Rectal smooth muscle tissue (tissue), 1 donor: Measurements from ENCODE around the gene PITPNB.
A peak's percentile ranks its signal among the peaks of the same experiment; 100 is the strongest.

Experiments used
- H3K27ac ChIP-seq: one replicate; pipeline ENCODE4 v1.7.0; 2013; ENCODE audit warnings: low read depth, low read length, inconsistent platforms
- H3K27me3 ChIP-seq: one replicate; pipeline ENCODE4 v1.7.0; 2013; ENCODE audit warnings: low read length; ENCODE audit not compliant: control insufficient read depth, insufficient read depth
- H3K36me3 ChIP-seq: one replicate; pipeline ENCODE4 v1.7.0; 2013; ENCODE audit warnings: low read length; ENCODE audit not compliant: control insufficient read depth, insufficient read depth
- H3K4me1 ChIP-seq: one replicate; pipeline ENCODE4 v1.7.0; 2013; ENCODE audit warnings: low read length; ENCODE audit not compliant: control insufficient read depth, insufficient read depth
- H3K4me3 ChIP-seq: one replicate; pipeline ENCODE4 v1.7.0; 2013; ENCODE audit warnings: low read length
- H3K9ac ChIP-seq: one replicate; pipeline ENCODE4 v1.7.0; 2013; ENCODE audit warnings: low read length

Gene PITPNB

DNA sequence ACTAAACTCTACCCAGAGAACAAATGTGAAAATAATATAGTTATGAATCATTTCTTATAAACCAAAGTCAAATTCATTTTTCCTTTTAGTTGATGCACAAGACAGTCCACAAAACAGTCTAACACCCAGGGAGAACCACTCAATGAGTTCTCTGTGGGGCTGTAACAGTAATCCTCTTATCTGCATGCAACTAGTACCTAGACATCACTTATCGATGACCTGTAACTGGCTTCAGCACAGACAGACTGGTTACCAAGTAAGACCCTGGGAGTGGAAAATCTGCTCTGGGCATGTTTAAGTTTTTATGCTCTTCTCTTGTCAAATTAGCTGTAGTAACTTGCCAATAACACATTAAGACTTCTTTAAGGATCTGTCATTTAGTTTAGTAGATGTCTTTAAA lies 46.6 kb downstream of the PITPNB start:
- Histone ChIP-seq H3K36me3 (no peaks in the 10 kb centered on the region), H3K4me3 (no peak overlapping the region), H3K4me1 (peaks cover 48% of the 10 kb centered on the region), H3K27ac (peak overlapping the region; percentile 28), H3K27me3 (no peaks in the 10 kb centered on the region), H3K9ac (no peak overlapping the region)

DNA sequence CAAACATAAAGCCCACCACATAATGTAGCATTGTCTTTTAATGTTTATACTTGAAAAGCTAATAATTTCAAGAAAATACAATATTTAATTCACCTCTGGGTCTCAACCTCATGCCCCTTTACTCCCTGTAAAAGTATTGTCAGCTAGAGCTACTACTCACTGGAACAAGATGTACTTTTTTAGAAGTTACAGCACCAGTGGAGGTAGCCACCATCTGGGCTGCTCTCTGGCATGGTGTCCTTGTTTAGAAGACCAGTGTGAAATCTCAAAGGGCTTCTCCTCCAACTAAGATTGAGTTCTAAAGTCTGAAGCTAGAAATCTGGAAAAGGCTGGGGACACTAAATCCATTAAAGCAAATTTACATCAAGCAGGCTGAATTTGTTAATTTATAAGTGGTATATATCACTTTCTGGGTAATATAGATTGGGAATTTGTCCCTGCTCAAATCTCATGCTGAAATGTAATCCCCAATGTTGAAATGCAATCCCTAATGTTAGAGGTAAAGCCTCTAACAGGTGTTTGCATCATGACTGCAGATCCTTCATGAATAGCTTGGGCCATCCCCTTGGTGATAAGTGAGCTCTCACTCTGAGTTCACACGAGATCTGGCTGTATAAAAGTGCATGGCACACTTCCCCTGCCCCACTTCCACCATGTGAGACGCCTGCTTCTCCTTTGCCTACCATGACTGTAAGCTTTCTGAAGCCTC lies 47.6 kb downstream of the PITPNB start:
- no peak overlapping the region for H3K9ac ChIP-seq
- H3K4me3 ChIP-seq = no peak overlapping the region
- no peak overlapping the region for H3K27ac ChIP-seq
- H3K36me3 ChIP-seq = no peaks in the 10 kb centered on the region
- no peaks in the 10 kb centered on the region for H3K27me3 ChIP-seq
- H3K4me1 ChIP-seq = peaks cover 49% of the 10 kb centered on the region

DNA sequence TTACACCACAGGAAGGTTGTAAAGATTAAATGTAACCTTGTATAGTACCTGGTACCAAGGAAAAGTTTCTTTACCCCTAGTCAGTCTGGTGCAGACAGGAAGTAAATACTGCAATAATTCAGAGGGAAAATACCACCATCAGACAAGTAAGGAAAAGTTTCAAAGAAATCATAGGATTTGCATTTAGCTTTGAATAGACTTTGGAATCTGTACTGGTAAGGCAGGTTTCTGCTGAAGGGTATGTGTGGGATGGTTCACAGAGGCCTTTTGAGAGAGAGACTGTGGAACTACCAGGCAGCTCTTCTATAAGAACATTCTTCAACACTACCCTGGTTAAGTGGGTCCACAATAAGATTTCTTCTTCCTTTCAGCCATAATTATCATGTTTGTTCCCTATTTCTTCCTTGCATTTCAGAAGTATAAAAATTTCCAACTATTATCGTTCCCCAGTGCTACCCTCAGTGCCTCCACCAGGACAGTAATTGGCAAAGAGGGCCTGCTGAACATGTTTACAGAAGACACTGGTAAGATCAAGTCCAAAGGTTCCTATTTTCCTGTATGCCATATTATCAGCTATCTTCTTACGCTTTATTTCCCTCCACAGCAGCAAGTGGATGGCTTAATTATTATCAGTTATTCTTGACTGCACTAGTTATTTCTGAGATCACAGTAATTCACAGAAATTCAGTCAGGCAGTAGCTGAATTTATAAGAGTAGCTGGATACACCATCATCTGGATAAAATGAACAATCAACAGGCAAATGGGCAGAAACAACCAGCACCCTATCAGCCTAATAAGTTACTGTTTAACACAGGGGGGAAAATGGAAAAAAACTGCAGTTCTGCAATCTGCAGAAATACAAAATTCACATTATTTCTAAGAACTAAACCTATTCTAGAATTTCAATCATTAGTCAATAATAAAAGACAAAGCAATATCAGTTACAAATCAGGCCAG lies 48.5 kb downstream of the PITPNB start:
- H3K27me3 ChIP-seq = no peaks in the 10 kb centered on the region
- peak overlapping the region; percentile 76 for H3K27ac ChIP-seq
- no peak overlapping the region for H3K4me3 ChIP-seq
- no peak overlapping the region for H3K9ac ChIP-seq
- peaks cover 52% of the 10 kb centered on the region for H3K4me1 ChIP-seq
- no peaks in the 10 kb centered on the region for H3K36me3 ChIP-seq

DNA sequence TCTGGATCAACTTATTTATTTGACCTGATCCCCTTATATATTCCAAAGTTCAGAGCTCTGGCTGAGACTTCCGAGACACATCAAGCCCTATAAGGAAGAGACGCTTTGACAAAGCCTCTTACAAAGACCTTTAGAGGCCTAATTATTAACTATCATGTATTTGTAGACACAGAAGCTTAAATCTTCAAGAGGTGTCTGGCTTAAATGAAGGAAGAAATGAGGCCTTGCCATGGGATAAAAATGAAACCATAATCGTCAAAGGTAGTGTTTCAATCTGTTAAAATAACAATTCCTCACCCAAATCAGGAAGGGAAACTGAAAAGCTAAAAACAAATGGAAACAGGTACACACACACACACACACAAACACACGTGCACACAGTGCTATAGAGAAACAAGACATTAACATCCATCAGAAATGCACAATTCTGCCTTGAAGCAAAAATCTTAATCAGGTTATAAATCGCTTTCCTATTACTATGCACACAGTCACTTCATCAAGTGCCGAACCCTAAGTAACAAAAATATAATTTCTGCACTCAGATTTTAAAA lies 50.2 kb downstream of the PITPNB start:
- H3K4me3 ChIP-seq = no peak overlapping the region
- peaks cover 41% of the 10 kb centered on the region for H3K4me1 ChIP-seq
- peak overlapping the region; percentile 76 for H3K27ac ChIP-seq
- no peak overlapping the region for H3K9ac ChIP-seq
- H3K27me3 ChIP-seq = no peaks in the 10 kb centered on the region
- no peaks in the 10 kb centered on the region for H3K36me3 ChIP-seq

DNA sequence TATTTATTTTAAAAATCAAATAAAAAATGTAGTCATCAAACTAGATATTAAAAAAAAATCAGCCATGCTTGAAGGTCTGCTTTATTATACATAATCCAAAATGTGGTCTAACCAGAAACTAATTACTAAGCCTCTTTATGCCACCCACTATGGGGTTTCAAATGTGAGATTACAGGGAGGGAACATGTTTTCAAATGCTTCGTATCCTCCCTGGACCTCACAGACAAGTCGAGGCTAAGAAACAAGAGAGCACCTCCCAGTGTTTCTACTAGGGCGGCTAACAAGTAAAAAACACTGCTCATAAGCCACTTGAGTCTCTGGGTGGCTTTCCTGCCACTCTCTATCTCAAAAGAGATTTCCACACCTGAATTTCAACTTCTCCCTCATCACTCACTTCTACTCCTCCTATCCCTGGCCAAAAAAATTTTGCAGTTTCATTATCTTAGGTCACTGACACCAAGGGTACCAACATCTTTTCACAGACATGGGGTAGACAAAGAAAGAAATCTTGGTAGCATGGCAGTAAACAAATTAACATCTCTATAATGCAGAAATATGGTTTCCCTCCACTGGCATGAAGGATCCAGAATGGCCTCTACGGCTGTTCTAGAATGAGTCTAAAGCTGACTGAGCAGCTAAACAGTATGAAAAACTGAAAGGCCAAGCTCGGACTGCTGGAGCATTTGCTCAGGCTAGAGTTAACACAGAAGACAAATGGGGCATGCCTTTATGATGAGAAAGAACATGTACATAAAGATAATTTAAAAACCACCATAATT lies 50.9 kb downstream of the PITPNB start:
- no peak overlapping the region for H3K4me3 ChIP-seq
- peaks cover 36% of the 10 kb centered on the region for H3K4me1 ChIP-seq
- H3K36me3 ChIP-seq = no peaks in the 10 kb centered on the region
- peak overlapping the region; percentile 76 for H3K27ac ChIP-seq
- no peaks in the 10 kb centered on the region for H3K27me3 ChIP-seq
- no peak overlapping the region for H3K9ac ChIP-seq

DNA sequence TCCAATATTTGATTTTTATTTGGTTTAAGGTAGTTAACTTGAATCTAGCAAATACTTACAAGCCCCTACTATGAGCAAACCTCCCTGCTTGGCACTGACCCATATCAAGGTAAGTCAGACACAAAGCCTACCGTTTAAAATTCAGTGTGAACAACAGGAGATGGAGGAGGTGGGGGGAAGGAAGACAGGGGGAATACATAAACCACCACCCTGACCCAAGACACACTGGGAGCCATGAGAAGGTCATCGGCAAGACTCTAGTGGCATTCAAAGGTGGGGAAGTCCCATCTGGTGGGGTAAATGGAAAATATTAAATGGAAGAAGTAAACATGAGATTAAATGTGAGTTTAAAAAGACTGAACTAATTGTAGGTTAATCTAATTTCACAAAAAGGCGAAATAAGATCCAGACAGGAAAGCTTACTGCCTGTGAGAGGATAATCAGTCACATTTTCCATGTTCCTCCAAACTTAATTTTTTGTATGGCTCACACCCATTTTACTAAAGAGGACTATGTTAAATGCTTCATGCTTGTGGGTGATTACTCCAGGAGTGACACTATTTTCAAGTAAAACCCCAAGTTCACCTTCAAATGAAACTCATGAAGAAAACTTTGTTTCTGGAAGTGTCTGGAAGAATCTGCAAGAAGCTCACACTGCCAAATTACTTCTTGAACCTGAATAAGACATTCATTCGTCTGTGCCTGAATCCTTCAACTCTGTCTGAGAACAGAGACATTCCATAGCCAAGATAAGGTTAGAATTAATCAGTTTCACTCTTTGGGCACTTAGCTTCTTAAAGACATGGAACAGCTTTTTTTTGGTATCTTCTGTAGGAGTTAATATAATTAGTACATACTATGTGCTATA lies 51.7 kb downstream of the PITPNB start:
- peaks cover 39% of the 10 kb centered on the region for H3K4me1 ChIP-seq
- no peak overlapping the region for H3K4me3 ChIP-seq
- no peak overlapping the region for H3K9ac ChIP-seq

DNA sequence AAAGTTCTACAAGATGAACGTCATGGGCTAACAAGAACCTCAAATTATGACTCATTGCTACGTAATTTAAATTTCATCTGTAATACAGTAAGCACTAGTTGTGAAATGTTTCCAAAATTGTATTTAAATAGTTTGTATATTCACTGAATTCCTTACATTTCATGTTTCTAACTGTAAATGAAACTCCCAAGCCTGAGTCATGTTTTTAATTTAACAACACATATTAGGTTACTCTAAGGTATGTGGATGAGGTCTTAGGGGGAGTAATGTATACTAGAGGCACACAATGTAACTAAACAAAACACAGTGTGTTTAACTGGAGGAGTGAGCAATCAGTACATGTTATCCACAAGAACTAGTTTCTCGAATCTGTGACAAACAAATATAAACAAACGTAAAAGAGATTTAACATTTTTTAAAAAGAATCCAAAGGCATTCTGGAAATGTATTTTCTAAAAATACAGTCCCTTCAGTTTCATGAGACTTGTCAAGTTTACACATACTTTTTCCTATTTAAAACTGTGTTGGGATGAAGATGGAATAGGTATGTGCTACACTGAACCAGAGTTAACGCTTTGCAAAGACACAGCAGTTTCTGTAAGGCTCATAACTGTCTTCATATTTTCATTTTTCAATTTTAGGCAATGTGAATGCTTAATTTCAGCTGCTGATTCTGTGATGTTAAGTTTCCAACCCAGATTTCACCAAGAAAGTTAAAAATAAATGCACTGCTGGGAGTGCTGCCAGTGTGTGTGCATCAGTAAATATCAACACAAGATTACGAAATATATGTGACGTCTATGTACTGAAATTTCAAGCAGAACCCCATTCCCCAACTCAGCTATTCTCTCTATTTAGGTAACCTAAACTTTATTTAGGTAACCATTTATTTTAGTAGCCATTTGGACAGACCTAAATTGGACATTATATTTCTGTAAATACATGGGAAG lies 52.6 kb downstream of the PITPNB start:
- Histone ChIP-seq H3K9ac (no peak overlapping the region), H3K36me3 (peaks cover 1% of the 10 kb centered on the region), H3K27ac (peak overlapping the region; percentile 76), H3K27me3 (no peaks in the 10 kb centered on the region), H3K4me1 (peaks cover 42% of the 10 kb centered on the region), H3K4me3 (no peak overlapping the region)

More for the DNA sequence above, 51.7 kb downstream of the PITPNB start:
- H3K36me3 ChIP-seq = no peaks in the 10 kb centered on the region
- H3K27ac ChIP-seq = peak overlapping the region; percentile 76
- H3K27me3 ChIP-seq = no peaks in the 10 kb centered on the region

DNA sequence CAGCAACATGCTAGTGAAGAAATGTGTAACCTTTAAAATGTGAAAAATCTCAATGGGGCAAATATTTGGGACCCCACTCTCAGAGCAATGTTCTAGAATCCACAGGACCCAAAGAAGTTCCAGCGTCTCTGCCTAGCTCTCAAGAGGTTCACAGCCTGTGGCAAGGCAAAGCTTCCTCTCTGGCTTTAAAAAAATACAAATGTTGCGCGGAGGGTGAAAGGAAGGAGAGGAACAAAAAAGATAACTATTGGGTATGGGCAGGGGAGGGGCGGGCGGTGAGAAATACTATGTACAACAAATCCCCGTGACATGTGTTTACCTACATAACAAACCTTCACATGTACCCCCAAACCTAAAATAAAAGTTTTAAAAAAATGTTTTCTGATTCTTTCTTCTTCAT lies 53.6 kb downstream of the PITPNB start:
- H3K9ac ChIP-seq = no peak overlapping the region
- no peak overlapping the region for H3K4me3 ChIP-seq
- peak overlapping the region; percentile 76 for H3K27ac ChIP-seq
- H3K36me3 ChIP-seq = peaks cover 3% of the 10 kb centered on the region
- peaks cover 46% of the 10 kb centered on the region for H3K4me1 ChIP-seq
- H3K27me3 ChIP-seq = no peaks in the 10 kb centered on the region

DNA sequence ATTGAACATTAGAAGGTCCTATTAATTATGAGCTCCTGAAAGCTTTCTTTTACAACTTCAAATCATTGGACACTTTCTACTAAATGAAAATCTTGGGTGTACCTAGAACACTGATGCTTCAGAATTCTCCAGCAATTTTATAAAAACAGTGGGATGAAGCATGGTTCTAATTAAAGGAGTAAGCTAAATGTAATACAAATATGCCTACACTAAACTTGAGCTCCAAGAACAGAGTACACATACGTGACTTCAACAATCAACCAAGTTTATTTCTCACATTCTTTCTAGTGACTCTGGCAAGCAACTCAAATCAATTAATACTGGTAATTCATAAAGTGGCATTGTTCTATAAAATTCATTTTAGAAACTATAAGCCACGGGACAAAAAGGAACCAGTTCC lies 55.5 kb downstream of the PITPNB start:
- Histone ChIP-seq H3K4me1 (peaks cover 52% of the 10 kb centered on the region), H3K9ac (no peak overlapping the region), H3K27ac (no peak overlapping the region), H3K27me3 (no peaks in the 10 kb centered on the region), H3K4me3 (no peak overlapping the region), H3K36me3 (peaks cover 3% of the 10 kb centered on the region)

DNA sequence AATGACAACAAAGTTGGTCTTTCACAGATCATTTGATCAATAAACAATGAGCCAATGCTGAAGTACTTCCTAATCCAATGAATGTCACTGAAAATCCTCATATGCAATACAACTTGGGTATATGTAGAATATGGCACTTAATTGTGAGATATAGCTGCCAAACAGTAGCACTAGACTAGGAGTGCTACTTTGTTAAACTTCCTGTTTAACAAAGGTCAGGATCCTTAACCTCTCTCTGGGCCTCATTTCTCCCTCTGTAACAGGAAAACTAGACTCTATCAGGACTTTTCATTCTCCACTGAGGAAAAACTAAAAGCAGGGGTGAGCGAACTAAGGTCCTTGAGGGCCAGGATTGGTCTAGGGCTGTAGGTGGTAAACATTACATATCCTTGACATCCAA lies 56.1 kb downstream of the PITPNB start:
- Histone ChIP-seq H3K27me3 (no peaks in the 10 kb centered on the region), H3K36me3 (peaks cover 3% of the 10 kb centered on the region), H3K4me3 (no peak overlapping the region), H3K9ac (no peak overlapping the region), H3K27ac (no peak overlapping the region), H3K4me1 (peaks cover 52% of the 10 kb centered on the region)
